ENCODE data around the gene FUOM.

Gene FUOM, protein sequence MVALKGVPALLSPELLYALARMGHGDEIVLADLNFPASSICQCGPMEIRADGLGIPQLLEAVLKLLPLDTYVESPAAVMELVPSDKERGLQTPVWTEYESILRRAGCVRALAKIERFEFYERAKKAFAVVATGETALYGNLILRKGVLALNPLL

DNA sequence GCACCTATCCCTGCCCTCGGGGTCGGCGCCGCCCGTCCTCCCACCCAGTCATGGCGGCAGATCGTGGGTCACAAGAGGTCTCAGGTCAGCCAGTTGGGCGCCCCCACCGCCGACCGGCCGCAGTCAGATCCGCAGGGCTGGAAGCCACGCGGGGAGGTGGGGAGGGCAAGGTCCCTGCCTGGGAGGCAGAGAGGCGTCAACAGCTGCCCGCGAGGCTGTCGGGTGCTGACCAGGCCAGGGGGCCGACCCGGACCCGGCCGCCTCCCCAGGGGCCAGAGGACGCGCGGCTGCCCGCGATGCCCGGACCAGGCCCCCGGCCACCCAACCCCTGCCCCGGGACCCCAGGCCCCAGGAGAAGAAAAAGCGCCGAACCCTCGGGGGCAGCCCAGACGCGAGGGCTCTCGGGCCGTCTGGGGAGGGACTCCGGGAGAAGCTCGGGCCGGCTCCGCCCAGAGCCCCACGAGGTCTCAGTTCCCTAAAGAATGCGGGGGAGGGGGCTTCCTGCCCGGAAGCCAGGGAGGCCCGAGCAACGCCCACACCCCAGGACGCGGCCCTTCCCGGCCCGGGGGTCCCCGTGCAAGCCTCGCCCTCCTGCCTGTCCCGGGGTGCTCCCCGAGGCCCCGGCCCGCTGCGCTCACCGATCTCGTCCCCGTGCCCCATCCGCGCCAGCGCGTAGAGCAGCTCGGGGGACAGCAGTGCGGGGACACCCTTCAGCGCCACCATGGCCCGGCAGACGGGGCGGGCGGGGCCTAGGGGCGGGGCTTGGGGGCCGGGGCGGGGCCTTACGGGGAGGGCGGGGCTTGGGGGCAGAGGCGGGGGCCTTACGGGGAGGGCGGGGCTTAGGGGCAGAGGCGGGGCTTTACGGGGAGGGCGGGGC is at the start of gene FUOM:
Gene FUOM, minus strand, starts transcription at position 735 of the 877 bp plus-strand sequence. Its CDS starts 12 bp downstream, at position 723.
- DNase-seq, result peak; percentile 77

DNA sequence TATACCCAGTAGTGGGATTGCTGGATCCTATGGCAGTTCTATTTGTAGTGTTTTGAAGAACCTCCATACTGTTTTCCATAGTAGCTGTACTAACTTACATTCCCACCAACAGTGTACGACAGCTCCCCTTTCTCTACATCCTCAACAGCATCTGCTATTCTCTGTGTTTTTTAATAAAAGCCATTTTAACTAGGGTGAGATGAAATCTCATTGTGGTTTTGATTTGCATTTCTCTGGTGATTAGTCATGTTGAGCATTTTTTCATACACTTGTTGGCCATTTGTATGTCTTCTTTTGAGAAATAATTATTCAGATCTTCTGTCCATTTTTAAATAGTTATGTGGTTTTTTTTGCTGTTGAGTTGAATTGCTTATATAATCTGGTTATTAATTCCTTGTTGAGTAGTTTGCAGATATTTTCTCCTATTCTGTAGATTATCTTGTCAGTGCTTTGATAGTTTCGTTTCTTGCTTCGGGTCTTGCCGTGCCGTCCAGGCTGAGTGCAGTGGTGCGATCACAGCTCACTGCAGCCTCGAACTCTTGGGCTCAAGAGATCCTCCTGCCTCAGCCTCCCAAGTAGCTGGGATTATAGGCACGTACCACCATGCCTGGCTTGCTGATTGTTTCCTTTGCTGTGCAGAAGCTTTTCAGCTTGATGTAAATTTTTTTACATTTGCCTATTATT is 48.2 kb upstream of the FUOM start:
- DNase-seq, result no peak

DNA sequence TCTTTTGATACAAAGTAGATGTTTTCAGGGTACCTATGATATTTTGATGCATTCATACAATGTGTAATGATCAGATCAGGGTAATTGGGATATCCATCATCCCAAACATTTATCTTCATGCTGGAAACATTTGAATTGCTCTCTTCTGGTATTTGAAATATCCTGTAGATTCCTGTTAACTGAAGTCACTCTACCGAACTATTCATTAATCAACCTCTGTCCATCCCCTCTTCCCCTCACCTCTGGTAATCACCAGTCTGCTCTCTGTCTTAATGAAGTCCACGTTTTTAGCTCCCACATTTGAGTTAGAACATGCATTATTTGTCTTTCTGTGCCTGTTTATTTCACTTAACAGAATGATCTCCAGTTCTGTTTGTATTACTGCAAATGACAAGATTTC is 47.5 kb upstream of the FUOM start:
- DNase-seq, result no peak

DNA sequence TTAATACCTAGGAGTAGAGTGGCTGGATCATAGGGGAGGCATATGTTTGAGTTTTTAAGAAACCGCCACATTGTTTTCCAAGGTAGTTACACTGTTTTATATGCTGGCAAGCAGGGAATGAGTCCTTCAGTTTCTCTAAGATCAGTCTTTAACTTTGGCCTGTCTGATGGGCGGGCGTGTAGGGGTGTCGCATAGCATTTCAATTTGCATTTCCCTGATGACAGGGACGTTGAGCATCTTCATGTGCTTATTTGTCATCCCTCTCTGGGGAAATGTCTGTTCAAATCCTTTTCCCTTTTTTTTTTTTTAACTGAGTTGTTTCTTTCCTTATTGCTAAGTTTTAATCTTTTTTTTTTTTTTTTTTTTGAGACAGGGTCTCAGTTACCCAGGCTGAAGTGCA is 46.0 kb upstream of the FUOM start:
- no peak for DNase-seq

DNA sequence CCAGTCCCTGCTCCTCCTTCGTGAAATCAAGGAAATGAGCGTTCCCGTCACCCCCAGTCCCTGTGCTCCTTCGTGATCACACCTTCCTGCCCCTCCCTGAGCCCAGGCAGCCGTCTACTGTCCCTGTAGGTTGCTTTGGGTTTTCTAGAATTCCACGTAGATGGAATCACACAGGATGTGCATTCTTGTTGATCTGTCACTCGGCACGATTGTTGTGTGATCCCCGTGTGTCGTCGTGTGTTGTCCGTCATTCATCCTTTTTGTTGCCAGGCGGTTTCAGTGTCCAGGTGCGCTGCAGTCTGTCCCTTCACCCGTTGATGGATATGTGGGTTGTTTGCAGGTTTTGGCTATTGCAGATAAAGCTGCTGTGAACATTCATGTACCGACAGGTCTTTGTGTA is 45.5 kb upstream of the FUOM start:
- no peak for DNase-seq

DNA sequence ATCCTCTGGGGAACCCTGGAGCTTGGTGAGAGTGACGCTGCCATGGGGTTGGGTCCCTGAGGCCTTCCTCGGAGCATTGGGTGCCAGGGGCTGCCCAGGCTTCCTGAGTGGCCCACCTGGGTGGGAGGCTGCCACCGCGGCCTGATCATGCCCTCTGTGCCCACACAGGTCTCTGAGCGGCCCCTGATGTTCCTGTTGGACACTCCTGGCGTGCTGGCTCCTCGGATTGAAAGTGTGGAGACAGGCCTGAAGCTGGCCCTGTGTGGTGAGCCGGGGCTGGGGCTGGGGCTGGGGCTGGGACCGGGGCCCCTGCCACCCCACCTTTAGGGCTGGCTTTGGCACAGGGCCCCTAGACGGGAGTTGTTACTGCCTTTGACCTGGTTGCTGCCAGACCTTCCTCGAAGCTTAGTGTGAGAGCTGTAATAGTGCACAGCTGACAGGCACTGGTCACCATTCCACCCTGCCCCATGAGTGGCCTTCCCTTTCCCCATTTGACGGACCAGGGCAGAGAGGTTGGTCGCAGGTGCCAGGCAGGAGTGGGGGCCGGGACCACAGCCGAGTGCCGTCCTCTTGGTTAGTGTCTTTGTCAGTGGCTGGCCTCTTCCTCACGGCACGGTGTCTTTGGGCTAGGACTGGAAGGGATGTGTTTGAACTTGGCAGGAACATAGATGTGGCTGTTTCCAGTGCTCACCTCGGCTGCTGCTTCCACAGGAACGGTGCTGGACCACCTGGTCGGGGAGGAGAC is 44.3 kb upstream of the FUOM start:
- DNase-seq, result no peak

DNA sequence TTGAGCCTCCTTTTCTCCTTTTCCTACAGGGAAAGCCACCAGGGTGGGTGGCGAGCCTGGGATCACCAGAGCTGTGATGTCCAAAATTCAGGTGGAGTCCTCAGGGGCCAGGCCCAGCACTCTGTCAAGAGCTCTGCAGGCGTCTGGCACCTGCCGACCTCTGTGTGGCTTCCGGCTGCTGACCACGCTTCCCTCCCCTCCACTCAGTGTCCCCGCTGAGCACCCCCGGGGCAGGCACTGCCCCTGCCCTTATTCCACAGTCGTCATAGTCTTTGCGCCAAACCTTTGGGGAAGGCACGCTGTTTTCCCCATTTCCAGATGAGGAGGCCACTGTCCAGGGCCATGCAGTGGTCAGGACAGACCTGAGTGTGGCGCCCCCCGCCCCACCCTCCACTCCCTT is 43.7 kb upstream of the FUOM start:
- no peak for DNase-seq

DNA sequence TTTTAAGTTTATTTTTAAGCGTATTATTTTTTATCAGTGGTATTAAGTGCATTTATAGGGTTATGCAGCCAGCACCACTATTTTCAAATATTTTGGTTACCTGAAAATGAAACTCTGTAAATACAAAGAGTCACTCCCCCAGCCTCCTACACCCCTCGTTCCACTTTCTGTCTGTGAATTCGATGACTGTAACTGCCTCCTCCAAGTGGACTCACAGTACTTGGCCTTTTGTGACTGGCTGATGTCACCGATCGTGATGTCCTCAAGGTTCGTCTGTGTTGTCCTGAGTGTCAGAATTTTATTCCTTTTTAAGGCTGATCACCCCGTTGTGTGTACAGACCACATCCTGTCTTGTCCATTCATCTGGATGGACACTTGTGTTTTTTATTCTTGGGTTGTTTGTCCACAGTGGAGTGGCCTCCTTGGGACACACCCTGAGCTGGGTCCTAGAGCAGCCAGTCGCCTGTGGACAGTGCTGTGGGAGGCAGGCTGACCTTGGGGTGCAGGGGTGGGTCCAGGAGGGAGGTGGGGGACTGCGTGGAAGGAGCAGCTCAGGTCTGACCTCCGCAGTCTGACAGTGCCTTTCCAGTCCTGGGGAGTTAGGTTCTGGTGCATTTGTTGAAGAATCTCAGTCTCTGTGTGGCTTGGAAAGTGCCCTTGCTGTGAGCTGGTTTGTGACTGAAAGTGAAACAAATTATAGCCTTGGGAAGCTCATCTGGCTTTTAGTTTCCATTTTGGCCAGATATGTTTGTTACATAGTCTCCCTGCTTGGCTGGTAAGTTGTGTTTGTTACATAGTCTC is 43.0 kb upstream of the FUOM start:
- DNase-seq, result no peak

DNA sequence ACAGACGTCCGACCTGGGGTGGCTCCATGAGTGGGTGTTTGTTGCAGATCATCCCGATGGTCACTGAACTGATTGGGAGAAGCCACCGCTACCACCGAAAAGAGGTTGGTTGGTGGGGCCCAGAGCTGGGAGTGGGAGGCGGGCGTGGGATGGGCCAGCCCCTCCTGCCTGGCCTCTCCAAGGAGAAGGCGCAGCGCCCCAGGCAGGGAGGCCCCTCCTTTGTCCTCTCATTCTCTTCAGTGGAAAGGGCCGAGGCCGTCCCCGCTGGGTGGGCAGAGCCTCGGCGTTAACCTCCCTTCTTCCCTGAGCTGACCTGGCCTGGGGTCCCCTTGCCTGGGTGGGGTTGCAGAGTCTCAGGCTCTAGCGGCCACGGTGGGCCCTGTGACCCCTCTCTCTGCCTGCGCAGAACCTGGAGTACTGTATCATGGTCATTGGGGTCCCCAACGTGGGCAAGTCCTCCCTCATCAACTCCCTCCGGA is 41.3 kb upstream of the FUOM start:
- no peak for DNase-seq

DNA sequence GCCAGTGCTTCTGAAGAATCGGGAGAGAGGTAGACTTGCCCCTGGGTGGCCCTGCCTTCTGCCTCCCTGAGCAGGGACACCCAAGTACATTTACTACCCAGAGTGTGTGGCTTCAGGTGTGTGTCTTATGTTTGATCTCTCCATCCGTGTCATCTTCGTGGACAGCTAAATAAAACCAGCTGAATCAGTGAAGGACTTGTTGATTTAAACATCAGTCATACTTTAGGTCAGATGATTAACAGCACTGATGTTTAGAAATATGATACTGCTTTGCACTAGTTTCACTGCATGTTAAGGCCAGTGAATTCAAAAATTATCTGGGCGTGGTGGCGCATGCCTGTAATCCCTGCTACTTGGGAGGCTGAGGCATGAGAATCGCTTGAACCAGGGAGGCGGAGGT is 40.1 kb upstream of the FUOM start:
- no peak for DNase-seq

DNA sequence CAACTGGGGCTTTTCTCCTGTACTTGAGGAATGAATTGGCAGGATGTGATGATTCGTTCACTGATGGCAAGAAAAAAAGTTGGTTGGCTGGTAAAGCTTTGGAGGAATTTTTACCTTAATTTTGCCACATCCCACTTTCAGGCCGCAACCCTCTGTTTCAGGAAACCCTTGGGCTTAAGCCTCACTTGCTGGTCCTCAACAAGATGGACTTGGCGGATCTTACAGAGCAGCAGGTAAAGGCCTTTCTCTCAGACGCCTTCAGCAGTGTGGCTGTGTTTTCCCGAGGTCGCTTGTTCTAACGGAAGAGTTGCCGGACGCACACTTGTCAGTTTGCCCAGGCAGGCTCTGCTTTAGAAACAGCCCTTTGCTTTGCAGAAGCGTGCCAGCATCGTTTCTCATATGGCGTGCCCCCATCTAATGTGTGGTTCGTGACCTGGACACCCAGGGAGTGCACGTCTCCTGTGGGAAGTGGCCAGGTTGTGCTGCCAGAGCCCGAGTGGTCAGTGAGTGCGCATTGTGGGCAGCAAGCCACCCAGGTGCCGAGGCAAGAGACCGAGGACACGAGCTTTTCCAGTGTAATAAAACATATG is 38.3 kb upstream of the FUOM start:
- no peak for DNase-seq

DNA sequence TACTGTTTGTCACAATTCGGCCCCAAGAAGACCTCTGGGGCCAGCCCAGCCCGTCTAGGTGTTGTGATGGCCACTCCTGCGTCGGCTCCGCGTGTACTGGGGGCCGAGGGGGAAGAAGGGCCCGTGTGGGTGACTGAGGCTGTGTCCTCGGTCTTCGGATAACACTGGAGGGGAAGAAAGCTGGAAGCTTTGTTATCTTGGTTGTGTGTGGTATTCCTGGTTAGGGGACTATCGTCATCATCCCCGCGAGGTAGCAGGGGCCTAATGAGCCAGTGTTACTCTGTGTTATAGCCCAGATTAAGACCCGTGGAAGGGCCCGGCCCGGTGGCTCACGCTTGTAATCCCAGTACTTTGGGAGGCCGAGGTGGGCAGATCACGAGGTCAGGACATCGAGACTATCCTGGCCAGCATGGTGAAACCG is 37.0 kb upstream of the FUOM start:
- no peak for DNase-seq

DNA sequence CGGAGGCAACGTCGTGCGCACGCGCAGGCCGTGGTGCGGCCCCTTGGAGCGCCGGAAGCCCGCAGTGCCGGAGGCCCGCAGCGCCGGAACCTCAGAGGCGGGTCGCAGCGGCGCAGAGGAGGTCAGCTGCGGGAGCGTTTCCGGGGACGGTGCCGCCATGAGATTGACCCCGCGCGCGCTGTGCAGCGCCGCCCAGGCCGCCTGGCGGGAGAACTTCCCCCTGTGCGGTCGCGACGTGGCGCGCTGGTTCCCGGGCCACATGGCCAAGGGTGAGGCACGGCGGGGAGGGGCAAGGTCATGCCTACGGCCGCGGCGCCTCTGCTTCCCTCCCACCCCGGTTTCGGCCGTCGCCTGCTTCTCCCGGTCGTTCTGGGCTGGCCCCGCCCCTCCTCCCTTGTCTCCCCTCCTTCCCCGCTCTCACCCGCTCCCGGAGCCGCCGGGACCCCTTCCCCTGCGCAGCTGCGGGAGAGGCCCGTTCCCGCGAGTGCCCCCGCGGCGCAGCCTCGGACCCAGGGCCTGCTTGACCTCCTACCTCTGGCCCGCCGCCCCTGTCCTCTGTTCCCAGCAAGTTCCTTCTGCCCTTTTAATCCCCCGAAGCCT is 36.3 kb upstream of the FUOM start, which contains the start of gene MTG1:
Gene MTG1, plus strand, starts transcription at position 94 of the 600 bp plus-strand sequence. Its CDS starts 64 bp downstream, at position 158.
- peak; percentile 87 for DNase-seq

DNA sequence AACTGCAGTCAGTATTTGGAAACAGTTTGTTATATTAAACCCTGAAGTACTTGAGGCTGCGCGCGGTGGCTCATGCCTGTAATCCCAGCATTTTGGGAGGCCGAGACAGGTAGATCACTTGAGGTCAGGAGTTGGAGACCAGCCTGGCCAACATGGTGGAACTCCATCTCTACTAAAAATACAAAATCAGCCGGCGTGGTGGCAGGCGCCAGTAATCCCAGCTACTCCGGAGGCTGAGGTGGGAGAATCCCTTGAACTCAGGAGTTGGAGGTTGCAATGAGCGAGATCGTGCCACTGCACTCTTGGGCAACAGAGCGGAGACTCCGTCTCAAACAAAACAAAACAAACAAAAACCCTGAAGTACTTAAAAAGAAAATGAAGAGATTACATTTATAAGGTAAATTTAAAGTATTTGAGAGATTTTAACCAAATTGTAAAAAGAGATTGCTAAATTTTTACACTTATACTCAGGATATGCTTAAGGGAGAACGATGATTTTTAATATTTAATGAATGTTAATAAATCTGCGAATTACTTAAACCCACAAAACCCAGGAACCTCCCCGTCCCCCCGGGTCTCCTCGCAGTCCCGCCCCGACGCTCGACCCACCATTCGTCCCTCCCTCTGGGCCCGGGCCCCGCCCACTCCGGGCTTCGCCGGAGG is 35.7 kb upstream of the FUOM start:
- no peak for DNase-seq

DNA sequence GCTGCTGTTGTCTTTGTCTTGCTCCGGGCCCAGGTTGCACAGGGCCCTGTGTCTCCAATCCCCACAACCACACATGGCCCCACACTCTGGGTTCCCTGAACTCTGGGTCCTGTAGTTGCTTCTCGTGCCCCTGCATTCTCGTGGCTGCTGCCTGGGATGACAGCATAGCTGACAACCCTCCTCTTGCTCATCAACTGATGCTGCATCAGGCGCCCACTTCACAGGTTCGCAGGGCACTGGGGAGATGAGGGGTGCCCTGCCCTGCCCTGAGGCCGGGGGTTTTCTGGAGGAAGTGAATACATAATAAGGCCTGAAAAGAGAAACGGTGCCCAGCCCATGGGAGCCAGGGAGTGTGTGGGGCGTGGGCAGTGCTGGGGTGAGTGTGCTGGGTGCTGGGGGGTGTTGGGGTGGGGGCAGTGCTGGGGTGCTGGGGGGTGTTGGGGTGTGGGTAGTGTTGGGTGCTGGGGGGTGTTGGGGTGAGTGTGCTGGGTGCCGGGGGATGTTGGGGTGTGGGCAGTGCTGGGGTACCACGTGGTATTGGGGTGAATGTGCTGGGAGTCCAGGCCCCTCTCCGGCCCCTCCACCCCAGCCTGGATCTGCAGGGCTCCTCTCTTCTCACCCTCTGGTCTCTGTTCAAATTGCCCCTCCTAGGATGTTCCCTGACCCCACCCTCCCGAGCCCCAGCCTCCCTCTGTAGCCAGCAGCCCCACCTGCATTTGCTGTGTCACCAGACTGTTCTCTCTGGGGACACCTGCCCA is 34.1 kb upstream of the FUOM start:
- peak; percentile 20 for DNase-seq

DNA sequence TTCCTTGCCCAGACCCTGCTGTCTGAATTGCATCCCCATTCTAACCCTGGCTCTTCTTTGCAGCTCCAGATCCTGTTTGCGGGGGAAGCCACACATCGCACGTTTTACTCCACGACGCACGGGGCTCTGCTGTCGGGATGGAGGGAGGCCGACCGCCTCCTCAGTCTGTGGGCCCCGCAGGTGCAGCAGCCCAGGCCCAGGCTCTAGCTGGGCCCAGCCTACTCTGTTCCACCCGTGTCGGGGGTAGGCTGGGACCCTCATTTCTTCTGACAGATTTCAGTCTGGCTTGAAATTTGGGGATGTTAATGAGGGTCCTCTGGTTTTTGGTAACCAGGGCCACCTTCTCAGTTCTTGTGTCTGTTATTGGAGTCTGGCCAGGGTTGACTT is 33.4 kb upstream of the FUOM start:
- no peak for DNase-seq

DNA sequence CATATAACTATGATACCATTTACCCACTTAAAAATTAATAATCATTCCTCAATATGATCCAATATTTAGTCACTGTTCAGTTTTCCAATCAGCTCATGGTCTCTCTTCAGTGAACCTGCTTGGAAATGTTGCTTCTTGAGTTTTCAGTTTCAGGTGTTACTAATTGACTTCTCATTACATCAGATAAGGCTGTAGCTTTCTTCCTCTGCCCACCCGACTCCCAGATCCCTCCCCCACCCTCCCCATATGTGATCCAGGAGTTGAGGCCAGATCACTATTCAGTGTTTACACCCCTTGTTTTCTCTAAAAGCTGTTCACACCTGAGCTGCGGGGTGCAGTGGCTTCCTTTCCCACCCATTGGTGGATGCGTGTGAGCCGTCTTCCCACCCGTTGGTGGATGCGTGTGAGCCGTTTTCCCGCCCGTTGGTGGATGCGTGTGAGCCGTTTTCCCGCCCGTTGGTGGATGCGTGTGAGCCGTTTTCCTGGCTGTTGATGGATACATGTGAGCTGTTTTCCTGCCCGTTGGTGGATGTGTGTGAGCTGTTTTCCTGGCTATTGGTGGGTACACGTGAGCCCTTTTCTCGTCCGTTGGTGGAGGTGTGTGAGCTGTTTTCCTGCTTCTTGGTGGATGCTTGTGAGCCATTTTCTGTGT is 32.9 kb upstream of the FUOM start:
- DNase-seq, result peak; percentile 12

DNA sequence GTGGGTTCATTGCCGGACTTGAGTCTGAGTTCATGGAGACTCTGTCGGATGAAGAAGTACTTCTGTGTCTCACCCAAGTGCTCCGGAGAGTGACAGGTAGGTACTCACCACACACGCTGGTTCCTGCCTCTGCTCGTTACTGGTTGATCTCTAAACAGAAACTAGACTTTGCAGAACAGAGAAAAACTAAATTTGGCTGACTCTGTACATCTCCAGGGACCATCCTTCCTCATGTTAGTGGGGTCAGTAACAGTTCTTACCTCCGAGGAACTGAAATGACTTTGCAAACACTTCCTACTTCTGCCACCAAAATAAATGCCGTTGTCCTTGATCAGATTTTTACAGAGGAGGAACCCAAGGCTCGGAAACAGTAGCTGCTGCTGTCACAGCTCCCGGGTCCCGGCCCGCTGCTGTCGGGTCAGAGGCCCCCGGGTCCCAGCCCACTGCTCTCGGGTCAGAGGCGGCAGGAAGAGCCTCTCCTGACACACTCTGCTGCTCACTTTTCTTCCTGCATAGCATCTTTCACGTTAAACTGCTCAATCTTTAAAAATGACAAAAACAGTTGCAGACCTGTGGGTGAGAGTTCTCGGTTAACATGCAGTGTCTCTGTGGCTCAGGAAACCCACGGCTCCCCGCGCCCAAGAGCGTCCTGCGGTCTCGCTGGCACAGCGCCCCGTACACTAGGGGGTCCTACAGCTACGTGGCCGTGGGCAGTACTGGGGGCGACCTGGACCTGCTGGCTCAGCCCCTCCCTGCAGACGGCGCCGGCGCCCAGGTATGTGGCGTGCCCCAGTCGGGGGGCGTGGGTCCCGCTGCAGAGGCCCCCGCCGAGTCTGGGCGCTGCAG is 31.4 kb upstream of the FUOM start:
- DNase-seq, result peak; percentile 42
